GM21390 (cell line): Measurements from ENCODE around the gene CFAP91.

Experiments used
- ATAC-seq: cut with Tn5 transposase; IDR thresholded peaks from one replicate; pipeline ENCODE4 v1.9.1; 2021; ENCODE audit not compliant: unreplicated experiment

CFAP91 gene

DNA sequence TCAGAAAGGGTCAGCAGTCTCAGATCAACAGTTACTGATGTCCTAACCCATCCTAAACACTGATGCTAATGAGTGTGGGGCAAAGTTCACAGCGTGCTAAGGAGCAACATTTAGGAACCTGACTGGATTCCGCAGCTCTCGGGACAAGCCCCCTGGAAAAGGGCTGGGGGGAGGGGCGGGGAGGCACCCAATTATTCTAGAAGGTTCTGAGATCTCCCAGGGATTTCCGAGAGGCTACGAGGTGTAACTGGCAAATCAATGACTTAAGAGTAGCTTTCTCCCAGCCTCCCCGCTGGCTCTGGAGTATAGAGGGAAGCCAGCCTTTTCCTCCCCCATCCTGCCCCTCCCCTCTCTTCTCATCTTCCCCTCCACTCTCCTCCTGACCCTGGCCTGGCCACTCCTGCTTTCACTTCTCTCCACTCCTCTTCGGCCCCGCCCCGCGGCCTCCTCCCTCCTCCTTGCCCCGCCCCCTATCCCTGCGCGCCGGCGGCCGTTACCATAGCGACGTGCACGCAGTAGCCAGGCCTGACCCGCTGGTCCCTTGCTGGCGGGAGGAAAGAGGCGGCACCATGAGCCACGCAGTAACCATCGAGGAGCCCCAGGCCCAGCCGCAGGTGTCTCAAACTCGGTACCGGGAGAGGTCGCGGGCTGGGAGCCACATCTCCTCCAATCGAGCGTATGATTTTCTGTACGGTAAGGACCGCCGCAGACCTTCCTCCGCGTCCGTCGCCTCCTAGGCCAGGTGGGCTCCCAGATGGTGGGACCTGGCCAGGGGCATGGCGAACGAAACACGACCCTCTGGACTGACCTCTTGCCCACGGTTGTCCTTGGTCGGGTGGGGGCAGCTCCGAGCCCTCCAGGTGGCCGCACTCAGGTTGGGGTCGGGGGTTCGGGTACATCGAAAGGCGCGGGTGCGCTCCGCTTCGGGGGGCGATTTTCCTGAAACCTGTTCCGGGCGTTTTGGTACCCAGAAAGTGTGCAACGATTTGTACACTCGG is at the start of gene CFAP91:
Gene CFAP91, plus strand, starts transcription at position 493 of the 998 bp plus-strand sequence. Its CDS starts 77 bp downstream, at position 570.
- ATAC-seq, result peak; percentile 88

DNA sequence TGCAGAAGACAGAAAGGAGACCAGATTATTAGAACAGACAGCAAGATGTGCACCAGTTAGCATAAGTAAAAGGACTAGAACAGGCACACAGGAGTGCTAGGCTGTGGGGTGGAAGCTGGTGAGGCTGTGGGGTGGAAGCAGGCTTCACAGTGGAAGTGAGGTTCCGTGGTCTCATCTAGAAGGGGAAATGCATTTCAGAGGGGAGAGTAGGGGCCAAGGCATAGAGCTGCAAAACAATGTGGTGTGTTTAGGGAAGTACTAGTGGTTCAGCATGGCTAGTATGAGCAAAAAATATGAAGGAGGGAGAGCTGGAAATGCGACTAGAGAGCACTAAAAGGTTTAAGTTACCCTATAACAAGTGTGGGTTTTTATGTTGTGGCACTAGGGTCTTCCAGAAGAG is 48.9 kb upstream of the CFAP91 start:
- no peak for ATAC-seq

DNA sequence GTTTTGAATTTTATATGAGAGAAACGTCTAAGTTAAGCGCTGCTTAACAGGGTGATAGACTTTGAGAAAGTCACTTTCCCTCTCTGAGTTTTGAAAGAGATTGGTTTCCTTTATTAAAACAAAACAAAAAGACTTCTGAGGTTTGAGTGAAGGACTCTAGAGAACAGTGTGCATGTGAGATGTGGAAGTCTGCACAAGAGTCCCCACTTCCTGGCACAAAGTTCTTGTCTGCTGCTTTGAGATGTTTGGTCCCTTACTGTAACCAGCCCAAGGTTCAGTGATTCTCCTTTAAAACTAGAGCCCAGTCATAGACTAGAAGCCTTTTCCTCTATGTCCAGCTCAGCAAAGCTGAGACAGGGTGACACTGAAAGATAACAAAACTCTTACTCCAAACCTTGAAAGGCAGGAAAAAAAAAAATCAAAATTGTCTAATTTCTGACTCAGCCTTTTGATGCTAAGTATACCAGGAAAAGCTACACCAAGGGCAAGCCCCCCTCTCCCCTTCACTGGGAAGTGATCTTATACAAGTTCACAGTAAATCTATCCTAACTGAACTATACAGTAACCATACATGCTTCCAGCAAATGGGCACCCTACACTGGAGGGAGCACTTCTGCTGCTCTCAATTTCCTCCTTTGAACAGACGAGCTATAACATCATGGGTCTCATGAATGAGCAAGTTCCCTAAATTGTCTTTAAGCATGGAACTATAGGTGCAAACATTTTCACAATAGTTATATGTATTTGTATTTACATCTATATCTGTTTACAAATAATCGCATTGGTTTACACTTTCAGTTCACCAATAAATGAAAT is 44.7 kb upstream of the CFAP91 start:
- ATAC-seq, result peak; percentile 67

DNA sequence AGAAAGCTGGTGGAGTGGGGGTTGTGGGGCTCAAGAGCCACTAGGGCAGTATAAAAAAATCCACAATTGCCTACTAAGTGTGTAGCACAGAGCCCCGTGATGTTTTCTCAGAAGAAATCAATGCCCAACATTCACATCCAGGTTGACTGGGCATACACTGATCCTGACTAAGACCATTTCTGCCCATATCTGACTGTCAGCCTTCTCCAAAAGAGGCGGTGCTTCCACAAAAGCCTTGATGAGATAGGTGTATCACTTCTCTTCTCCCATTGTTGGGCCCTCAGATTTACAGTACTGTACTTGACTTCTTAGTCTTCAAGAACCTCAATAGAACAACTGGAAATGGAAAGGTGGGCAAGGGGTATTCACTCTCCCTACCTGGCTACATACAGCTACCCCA is 43.8 kb upstream of the CFAP91 start:
- ATAC-seq, result no peak

DNA sequence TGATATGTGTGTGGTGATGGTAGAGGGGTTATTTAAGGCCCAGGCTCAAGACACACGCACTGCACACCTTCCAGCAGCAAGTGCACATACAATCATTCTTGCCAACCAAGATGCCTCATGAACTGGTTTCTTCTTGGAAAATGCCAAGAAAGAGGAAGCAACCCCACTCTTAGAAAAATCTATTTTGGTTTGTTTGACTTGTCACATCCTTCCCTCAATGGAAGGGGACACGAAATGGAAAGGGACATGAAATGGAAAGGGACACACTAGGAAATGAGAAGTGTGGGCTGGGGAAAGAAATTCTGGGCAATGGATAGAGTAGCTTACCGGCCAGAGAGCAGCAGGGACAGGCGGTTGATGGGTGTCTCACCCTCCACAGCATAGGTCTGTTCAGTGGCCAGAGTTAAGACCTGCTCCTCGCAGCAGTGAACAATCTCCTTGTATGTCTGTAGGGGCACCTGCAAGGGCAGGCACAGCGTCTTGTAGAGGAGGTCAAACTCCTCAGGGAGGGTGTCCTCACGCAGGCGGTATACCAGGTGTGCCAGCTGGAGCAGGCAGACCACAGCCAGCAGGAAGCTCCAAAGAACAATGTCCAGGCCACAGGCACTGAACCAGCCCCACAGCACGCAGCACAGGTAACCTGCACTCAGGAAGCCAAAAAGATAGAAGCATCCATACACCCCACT is 43.1 kb upstream of the CFAP91 start:
- ATAC-seq, result no peak

DNA sequence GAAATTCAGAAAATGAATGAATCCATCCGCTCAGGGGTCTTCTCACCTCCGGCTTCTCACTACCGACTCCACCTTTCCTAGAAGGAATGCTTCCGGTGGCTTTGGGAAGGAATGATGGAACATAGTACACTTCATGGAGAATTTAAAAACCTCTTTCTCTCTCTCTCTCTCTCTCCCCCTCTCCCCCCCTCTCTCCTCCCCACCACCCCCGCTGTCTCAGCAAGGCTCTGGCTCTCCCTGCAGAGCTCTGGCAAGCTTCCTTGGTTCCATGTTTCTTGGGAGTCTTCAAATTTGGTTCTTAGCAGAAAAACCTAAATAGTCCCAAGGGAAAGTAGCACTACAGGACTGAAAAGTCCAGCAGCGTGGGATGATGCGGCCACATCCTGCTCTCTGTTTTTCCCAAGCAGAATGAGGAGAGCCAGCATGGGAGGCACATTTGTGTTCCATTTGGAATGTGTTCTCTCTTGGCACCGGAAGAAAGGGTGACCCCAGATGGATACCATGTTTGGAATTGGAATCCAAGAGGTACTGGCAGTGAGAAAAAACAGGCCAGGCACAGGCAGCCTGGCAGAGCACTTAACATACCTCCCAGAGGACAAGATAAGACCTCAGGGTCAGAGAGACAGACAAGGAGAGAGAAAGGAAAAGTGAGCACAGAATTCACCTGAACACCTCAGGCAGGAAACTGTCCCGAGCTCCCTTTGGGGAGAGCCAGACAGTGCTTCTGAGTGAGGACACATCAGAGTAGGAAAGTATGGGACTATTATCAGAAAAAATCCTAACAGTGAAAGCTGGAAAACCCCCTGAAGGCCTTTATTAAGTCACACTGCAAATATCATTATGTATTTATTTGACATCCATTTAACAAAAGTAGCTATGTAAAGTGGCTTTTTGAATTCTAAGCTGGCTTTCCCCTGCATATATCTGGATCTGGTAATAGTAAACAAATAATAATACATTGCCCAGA is 42.1 kb upstream of the CFAP91 start, which contains the start of gene POPDC2:
Gene POPDC2, minus strand, starts transcription at position 116 of the 967 bp plus-strand sequence. CDS start 166 bp downstream, outside the sequence.
- ATAC-seq, result no peak

DNA sequence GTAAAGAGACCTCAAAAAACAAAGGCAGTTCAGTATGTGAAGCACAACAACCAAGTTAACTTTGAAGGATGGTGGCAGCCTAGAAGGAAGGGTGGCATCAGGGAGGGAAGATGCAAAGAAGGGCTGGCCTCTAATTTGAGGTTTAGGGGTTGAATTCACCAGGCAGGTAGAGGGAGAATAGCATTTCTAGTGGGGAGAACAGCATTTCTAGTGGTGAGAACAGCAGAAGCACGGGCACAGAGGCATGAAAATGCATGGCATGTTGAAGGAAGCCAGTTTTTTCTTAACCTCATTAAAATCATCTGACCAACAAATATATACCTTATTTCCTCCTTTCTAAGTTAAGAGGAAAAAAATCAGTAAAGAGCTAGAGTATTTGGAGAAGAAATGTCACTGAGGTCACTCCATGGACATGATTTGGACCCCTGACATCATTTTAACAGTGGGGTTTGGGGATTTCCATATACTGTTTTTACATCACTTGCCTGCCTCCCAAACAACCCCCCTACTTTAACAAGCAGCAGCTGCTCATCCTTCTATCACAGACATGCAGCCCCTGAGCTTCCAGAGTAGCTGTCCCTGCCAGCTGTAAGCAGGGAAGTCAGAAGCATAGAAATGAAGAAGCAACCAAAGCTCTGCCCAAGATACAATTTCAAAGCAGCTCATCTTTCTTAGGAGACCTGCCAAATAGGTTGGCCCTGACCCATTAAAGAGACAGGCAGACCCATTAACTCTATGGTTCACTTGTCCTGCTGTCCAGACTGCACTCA is 40.0 kb upstream of the CFAP91 start:
- ATAC-seq, result no peak

DNA sequence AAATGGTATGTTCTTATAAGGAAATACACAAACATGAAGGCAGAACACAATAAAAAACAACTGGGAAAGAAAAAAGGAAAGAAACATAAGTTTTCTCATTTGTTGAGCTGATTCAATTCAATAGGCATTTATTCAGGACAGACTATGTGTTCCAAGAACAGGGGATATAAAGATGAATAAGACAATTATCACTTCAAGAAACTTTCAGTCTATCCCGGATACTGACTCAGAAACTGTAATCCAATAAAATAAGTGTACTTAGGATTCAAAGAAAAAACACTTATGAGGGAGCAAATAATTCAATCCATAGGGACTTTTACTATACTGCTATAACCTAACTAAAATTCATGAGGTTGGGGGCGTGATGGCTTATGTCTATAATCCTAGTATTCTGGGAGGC is 38.9 kb upstream of the CFAP91 start:
- no peak for ATAC-seq

DNA sequence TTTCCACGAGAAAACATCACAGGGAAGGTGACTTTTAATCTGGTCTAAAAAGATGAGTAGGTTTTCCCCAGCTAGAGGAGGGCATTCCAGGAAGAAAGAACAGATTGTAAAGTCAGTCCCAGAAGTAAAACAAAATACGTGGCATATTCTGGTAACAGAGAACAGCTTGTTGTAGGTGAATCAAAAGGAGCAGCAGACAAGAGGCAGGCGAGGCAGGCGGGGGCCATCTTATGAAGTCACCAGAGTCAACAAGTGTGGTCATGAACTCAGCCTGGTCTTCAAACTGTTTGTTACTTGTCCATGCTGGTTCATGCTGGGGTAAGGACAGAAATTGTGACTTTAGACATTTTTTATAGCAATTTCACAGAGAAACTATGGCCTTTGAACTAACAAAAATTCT is 38.5 kb upstream of the CFAP91 start:
- no peak for ATAC-seq

DNA sequence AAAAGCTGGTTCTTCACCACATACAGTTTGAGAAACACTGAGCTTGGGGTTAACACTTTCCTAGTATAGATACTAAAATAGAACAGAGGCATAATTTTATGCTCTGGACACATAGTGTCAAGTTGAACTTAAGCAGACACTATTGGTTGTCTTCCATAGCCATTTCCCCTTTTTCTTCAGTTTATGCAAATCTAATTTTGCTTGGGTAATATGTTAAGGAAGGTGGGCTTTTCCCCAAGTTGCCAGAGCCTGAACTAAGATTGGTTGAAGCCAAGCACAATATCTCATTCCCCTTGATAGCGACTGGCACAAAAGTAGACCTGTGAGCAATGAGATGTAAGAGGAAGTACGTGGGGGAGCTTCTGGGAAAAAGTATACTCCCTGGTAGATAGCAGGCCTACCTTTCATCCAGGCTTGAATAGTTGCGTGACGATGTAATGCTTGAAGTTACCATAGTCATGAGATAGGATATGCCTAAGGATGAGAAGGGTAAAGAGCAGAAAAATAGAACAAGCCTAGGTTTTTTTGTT is 37.9 kb upstream of the CFAP91 start:
- ATAC-seq, result no peak

DNA sequence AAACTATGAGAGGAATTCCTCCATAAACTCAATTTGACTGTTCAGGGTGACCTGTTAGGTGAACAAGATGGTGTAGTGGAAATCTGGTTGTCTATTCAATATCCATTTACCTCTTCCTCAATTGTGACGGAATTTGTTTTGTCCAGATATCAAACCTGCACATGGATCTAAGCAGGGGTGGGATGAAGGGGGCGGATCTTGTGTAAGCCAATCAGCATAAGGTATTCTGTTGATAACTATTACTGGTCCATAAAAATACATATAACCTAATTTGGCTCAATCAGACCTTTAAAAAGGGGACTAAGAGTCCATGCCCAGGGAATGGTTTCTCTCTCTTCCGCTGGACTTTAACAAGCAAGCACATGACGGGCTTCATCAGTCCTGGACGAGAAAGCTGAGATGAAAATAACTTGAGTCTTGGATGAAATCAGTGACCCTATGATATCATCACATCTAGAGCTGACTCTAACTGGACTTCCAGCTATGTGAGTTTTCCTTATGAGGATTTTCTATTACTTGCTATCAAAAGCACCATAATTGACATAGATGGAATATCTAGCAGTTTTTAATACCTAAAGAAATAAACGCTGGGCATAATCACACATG is 36.8 kb upstream of the CFAP91 start:
- no peak for ATAC-seq

DNA sequence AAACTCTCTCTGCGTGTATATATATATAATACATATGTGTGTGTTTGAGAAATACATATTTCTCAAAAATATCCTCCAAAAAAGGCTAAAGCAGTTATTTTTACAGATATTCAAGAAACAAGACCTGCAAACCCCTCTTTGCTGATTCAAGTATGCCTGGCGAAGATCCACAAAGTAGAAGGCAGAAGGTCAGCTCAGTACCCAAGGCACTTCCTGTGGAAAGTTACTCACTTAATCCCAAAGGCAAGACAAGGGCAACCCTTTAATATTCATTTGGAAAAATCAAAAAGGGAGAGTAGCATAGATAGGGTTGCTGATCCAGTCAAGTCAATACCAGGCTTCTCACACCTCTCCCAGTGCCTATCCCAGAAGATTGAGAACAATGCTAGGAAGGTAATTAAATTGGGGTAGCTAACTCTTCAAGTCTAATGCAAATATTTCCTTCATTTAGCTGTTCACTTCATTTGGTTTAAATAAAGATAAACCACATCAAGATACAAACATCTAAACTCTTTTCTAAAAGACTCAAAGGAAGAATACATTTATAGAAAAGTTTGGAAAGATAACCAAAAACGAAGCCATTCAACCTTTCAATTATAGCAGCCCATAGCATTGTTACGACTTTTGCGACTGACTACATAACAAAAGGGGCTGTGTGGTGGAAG is 32.8 kb upstream of the CFAP91 start:
- ATAC-seq, result no peak

DNA sequence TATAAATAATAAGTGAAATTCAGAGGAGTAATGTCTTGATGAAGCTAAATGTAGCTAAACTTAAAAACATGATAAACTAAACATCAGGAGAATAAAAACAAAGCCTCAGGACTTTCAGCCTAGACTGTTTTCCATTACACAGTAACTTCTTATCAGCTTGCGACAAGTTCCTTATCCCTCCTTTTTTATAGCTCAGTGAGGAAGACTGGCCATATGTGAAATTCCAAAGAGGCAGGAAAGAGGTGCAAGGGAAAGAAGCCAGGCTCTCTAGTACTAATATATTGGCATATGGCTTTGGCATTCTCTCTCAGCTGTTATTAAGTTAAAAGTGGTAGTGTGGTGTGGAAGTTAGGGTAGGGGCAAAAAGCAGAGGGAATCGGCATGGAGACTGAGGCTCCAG is 30.0 kb upstream of the CFAP91 start:
- ATAC-seq, result no peak

DNA sequence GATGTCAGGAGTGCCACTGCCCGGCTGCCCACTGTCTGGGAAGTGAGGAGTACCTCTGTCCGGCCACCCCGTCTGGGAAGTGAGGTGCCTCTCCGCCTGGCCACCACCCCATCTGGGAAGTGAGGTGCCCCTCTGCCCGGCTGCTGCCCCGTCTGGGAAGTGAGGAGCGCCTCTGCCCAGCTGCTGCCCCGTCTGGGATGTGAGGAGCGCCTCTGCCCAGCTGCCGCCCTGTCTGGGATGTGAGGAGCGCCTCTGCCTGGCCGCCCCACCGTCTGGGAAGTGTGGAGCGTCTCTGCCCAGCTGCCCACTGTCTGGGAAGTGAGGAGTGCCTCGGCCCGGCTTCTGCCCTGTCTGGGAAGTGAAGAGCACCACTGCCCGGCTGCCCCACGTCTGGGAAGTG is 28.9 kb upstream of the CFAP91 start:
- ATAC-seq, result no peak

DNA sequence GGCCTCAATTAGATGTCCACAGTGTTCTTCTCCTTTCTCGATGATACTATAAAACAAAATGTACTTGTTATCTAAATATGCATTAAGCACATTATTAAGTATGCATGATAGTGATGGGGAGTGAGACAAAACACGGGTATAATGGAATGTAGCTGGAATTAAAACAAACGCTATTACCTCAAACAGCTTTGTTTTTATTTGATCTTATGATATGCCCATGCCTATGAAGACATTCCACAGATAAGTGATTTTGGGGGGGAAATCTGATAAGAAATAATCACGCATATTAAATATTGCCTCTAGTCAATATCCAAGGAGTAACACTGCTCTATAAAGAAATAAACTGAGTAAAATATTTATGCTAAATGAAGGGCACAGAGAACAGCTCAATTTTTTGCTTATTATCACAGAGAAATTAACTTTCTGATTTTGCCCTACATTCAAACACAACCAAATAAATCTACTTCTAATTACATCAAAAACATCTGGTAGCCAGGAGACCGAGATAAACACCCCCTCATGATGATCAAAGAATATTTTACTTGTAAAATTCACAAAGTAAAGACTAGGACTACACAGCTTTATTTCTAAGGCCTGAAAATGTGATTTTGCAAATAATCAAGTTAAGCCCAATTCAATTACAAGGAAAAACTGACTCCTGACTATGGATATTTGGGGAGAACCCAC is 27.5 kb upstream of the CFAP91 start:
- ATAC-seq, result no peak

DNA sequence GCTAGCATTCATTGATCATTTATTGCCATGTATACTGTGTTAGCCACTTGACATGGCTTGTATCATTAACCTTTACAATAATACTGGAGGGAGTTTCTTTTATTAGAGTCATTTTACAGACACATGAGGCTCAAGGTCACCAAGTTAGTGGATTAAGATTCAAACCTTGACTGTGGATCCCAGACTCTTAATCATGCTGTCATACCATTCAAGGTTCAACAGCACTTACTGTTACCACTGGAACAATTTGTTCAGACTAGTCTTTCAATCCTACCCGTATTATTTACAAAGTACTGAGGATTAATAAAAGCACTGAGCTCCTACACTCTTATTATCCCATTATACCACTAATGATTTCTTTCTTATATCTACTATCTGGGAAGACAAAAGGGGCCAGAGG is 26.8 kb upstream of the CFAP91 start:
- ATAC-seq, result no peak
